Measurements from ENCODE around the gene CCDC88C.

DNA sequence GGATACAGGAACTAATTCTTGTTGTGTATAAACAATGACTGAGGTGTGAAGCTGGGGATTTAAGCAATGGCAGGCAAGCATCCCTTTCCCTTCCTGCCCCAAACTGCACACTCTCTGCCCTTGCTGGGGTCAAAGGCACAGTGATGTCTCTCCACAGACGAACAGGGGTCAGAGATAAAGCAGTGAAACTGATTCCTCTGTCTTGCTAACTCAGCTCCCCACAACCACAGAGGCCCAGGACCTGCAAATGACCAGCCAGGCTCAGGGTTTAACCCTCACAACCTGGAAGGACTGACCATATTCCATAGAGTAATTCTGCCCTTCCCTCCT, 67.2 kb downstream of the CCDC88C start:
- no peak for TF ChIP-seq POLR2A (IDR thresholded peaks at IDR 0.05)
- TF ChIP-seq, protein P1, sequence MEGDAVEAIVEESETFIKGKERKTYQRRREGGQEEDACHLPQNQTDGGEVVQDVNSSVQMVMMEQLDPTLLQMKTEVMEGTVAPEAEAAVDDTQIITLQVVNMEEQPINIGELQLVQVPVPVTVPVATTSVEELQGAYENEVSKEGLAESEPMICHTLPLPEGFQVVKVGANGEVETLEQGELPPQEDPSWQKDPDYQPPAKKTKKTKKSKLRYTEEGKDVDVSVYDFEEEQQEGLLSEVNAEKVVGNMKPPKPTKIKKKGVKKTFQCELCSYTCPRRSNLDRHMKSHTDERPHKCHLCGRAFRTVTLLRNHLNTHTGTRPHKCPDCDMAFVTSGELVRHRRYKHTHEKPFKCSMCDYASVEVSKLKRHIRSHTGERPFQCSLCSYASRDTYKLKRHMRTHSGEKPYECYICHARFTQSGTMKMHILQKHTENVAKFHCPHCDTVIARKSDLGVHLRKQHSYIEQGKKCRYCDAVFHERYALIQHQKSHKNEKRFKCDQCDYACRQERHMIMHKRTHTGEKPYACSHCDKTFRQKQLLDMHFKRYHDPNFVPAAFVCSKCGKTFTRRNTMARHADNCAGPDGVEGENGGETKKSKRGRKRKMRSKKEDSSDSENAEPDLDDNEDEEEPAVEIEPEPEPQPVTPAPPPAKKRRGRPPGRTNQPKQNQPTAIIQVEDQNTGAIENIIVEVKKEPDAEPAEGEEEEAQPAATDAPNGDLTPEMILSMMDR (IDR thresholded peaks at IDR 0.05 in 4 of 5, conservative IDR thresholded peaks at IDR 0.05 in 1 of 5) = no peak
